Hepatic stellate cell (primary cell): ENCODE measurements around the gene RNPS1.
A peak's percentile ranks its signal among the peaks of the same experiment; 100 is the strongest.

Experiments
- DNase-seq: peaks from one replicate; pipeline ENCODE4 v3.0.0; 2011; ENCODE audit warnings: low spot score

Gene RNPS1

DNA sequence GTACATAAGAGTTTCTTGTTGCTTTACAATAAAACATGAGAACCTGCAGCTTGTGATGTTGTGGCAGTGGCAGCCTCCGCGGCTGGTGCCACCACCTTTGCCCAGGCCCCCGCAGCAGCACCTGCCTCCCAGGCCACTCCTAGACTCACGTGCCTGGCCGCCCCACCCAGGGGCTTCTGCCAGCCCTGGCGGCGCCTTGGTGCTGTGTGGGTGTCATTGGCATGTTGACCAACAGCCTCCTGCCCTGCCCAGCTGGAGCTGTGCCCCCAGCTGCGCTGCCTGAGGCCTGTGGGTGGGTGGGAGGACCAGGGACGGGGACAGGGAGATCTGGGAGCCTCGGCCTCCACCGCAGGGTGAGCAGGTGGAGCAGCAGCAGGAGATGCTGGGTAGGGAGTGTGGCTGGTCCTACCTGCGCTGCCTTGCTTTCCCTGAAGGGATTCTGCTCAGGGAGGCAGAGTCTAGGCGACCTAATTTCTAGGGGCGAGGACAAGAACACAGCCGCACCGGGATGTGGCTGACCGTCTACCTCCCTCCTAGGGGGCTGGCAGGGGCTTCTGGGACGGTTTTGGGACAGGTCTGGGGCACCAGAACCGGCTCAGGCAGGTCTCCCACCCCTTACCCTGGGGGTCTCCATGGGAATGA, 32.1 kb downstream of the RNPS1 start:
- no peak for DNase-seq

DNA sequence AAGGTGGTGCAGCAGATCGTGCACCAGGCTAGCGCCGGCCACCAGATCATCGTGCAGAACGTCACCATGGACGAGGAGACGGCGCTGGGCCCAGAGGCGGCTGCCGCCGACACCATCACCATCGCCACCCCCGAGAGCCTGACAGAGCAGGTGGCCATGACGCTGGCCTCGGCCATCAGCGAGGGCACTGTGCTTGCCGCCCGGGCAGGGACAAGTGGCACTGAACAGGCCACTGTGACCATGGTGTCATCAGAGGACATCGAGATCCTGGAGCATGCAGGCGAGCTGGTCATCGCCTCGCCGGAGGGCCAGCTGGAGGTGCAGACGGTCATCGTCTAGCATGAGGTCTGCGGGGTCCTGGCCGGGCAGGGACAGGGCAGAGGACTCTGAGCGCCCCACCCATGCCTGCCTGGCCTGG, 32.7 kb downstream of the RNPS1 start:
- no peak for DNase-seq

DNA sequence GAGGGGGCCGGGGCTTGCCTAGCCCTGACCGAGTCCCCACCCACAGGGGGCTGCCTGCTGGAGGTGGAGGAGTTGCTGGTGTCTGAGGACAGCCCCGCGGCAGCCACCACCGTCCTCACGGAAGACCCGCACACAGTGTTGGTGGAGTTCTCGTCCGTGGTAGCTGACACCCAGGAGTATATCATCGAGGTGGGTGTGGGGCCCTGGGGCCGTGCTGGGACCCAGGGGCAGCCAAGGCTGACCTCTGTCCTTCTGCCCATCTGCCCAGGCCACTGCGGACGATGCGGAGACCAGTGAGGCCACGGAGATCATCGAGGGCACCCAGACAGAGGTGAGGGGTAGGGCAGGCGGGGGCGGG, 33.1 kb downstream of the RNPS1 start:
- DNase-seq = no peak

DNA sequence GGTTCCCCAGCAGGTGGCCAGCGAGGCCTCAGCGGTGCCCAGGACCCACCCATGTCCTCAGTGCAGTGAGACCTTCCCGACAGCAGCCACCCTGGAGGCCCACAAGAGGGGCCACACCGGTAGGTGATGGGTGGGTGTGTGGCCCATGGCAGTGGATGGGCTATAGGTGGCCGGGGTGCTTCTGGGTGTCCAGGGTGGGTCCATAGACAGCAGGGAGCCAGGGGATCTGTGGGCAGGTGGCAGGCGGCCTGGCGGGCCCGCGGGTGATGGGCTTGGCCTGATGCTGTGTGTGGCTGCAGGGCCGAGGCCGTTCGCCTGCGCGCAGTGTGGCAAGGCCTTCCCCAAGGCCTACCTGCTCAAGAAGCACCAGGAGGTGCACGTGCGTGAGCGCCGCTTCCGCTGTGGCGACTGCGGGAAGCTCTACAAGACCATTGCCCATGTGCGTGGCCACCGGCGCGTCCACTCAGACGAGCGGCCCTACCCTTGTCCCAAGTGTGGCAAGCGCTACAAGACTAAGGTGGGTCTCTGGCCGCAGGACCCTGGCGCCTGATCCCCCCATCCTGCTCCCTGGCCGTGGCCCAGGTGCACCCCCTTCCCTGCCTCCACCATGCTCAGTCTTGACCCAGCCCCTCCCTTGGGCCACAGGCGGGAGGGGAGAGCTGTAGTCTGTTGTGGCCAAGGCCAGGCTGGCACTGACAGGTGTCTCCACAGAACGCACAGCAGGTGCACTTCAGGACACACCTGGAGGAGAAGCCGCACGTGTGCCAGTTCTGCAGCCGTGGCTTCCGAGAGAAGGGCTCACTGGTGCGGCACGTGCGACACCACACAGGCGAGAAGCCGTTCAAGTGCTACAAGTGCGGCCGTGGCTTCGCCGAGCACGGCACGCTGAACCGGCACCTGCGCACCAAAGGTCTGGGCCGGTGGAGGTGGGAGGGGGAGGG, 33.8 kb downstream of the RNPS1 start:
- DNase-seq = no peak

DNA sequence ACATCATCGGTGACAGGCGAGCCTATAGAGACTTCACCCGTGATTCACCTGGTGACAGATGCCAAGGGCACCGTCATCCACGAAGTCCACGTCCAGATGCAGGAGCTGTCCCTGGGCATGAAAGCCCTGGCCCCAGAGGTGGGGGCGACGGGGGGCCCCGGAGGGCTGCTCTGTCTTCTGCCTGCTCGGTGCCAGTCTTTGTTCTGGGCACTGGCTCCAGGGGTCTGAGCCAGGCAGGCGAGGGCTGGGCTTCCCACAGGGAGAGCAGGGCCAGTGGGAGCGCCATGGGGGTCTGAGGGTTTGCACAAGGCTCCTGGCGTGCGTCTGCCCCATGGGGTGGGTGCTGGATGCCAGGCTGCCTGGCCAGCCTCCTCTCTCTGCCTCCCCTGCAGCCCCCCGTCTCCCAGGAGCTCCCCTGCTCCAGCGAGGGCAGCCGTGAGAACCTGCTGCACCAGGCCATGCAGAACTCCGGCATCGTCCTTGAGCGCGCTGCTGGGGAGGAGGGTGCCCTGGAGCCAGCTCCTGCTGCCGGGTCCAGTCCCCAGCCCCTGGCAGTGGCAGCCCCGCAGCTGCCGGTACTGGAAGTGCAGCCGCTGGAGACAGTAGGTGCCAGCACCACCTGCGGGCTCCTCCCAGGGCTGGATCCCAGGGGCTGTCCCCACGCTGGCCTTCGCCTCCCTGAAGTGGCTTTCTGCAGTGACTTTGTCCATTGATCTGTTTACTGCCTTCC, 34.7 kb downstream of the RNPS1 start:
- no peak for DNase-seq

DNA sequence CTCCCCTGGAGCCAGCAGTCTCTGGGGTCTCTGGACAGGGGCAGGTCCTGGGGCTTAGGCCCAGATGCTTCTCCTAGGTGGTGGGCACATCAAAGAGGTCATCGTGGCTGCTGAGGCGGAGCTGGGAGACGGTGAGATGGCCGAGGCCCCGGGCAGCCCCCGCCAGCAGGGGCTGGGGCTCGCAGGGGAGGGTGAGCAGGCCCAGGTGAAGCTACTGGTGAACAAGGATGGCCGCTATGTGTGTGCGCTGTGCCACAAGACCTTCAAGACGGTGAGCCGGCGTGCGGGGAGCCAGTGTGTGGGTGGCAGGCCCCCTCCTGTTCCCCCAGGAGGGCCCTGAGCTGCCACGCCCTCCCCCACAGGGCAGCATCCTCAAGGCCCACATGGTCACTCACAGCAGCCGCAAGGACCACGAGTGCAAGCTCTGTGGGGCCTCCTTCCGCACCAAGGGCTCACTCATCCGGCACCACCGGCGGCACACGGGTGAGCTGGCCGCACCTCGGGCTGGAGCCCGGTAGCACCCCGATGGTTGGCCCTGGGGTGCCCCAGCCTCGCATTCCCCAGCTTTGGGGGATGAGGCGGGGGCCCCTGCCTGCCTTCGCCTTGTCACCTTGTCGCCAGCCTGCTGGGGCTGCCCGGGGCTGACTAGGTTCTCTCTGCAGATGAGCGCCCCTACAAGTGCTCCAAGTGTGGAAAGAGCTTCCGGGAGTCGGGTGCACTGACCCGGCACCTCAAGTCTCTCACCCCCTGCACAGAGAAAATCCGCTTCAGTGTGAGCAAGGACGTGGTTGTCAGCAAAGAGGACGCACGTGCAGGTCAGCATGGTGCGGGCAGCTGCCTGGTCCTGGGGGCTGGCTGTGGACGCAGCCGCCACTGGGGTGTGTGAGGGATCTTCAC, 35.6 kb downstream of the RNPS1 start:
- DNase-seq = no peak

DNA sequence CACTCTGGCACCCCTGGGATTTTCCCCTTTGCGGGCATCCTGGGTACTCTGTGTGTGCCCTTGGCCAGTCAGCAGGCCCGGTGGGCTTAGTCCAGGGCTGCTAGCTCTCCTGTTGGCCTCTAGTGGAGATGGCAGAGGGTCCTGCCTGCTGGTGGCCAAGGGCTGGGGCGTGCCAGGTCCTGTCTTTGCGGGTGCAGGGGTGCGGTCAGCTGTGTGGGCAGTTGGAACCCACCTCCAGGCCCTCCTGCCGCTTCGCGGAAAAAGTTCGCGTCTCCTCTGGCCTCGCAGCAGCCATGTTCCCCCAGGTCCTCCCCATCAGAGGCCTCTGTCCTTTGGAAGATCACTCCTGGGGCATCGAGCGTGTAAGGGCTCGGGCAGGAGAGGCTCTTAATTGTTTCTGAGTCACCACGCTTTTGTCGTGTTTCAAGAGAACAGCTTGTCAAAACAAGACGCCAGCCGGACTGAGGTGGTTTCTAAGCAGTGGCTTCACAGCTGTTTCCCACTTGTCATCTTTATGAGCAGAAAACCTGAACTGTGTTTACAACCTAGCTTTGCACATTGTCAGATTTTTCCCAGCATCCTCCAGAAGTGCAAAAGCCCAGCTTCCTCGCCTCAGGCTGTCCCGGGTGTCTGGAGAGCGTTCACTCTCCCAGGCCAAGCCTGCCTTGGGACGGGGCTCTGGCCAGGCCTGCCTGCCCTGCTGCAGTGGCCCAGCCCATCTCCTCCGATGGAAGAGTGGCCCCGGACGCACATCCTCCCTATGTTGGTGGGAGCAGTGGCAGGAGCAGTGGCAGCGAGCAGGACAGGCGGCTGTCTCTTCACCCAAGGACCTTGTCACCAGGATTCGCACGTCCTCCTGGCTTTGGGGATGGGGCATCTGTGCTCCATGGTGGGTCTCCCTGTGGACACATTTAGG, 36.7 kb downstream of the RNPS1 start:
- DNase-seq = no peak

DNA sequence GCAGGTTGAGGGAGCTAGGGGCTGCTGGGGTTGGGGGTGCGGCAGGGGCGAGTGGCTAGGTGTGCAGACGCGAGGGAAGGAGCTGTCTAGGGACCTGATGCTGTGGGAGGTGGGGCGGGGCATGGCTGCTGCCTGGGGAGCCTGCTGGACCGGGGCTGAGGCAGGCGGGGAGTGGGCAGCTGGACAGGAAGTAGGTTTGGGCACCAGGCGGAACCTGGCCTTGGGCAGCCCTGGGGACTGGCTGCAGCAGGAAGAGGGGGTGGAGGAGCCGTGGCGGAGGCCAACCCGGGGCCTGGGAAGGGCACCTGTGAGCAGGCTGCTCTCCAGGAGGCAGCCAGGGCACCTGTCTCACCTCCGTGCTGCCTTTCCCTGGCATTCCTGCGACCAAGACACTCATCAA, 37.5 kb downstream of the RNPS1 start:
- DNase-seq = no peak

DNA sequence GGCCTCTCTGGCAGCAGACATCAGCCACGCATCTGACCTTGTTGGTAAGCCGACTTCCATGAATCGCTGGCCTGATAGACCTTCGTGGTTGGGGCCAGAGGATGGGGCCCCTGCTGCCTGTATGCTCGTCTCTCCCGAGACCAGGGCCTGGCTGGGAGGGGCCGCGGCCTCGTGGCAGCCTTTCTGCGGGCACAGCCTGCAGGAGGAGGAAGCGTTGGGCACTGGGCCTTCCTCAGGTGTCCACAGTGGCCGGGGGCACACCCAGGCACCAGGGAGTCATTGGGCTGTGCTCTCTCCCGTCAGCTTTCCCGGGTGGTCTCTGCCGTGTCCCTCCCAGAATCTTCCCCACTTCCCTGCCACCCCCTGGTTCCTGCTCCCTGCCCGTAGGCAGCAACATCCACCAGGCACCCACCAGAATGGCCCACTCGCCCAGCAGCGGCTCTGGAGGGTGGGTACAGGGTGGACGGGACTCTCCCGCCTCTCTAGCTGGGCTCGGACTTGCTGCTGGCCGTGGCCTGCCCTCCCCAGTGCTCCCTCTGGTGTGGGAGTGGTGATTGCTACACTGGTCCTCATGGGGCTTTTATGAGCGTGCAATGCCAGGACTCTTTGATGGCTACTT, 38.2 kb downstream of the RNPS1 start:
- no peak for DNase-seq

DNA sequence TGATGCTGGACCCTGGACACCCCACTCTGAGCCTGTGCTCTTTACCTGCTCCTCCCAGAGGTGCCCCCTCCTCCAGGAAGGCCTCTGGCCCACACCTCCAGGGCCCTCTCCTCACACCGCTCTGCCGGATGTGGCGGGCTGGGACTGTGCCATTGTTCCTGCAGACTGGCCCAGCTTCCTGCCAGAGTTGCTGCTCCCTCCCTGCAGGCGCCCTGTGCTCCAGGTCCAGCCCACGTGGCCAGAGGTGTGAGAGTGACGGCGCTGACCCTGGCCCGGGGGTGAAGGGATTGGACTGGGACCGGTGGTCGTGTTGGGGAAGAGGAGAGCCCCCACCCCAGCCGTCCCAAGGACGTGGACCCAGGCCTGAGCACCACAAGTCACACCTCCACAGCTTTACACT, 38.8 kb downstream of the RNPS1 start:
- no peak for DNase-seq

DNA sequence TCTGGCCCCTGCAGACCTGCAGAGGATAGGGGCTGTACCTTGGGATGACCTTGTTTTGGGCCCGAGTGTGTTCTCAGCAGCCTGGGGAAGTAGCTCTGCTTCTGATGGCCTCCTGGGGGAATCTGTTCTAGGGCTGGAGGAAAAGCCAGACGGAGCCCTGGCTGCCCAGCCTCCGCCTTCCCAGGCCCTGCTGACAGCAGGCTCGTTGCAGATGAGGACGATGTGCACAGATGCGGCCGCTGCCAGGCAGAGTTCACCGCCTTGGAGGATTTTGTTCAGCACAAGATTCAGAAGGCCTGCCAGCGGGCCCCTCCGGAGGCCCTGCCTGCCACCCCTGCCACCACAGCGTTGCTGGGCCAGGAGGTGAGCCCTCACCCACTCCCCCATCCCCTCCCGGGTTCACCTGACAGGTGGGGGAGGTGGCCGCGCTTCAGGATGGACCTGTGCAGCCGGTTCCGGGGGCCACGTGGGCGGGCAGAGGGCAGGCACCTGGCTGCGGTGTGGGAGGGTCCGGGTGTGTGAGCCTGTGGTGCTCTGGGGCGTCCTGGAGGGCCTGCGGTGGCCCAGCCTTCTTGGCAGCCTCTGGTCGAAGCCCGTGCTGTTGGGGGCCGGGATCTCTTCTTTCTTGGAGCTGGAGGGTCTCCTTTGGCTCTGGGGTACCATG, 39.6 kb downstream of the RNPS1 start:
- DNase-seq = no peak

DNA sequence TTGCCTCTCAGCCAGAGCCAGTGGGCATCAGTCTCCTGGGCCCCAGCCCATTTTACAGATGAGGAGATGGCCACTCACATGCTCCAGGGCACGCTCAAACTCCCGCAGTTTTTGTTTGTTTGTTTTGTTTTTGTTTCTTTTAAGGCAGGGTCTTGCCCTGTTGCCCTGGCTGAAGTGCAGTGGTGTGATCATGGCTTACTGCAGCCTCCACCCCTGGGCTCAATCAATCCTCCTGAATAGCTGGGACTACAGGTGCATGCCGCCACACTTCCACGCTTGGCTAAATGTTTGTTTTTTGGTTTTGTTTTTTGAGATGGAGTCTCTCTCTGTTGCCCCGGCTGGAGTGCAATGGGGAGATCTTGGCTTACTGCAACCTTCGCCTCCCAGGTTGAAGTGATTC, 41.0 kb downstream of the RNPS1 start:
- DNase-seq = no peak

DNA sequence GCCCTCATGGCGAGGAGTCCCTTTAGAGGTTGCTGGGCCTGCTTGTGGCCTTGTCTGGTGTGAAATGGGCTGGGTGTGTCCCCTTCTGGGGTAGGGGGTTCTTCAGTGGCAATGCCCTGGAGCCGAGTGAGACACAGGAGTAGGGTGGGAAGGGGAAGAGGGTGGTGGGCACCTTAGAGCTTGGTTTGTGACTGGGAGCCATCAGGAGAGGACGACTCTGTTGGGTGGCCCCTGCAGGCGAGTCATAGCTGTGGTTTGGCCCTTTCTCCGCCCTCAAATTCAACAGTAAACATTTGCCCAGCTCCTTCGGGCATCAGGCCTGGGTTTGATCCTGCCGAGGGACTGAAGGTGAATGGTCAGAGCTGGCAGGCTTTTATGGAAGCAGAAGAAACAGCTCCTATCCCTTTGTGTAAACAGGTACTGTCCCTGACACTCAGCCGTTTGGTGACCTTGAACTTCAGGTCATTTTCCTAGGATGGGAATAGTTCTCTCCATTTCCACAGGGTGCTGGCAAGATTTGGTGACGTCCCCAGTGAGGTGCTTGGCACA, 41.6 kb downstream of the RNPS1 start:
- no peak for DNase-seq

DNA sequence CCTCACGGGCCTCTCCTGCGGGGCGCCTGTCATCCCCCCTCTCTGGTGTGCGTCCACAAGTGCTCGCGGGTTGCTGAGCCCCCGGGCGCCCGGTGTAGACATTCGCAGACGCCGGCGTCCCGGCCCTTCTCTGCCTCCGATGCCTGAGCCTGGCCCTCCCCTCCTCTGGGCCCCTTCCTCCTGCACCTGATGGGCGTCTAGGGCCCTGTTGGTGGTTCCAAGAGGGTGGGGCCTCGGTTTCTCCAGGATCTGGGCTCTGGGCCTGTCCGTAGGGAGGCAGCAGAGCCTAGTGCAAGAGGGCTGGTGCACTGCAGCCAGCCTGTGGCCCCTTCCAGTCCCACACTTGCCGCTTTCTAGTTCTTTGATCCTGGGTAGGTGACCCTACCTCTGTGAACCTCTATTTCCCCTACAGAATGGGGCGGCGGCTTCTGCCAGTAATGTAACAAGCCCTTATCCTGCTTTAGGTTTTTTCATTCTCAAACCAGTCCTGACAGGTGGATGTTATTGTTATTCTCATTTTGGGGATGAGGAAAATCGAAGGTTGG, 43.9 kb downstream of the RNPS1 start:
- DNase-seq = peak; percentile 78

DNA sequence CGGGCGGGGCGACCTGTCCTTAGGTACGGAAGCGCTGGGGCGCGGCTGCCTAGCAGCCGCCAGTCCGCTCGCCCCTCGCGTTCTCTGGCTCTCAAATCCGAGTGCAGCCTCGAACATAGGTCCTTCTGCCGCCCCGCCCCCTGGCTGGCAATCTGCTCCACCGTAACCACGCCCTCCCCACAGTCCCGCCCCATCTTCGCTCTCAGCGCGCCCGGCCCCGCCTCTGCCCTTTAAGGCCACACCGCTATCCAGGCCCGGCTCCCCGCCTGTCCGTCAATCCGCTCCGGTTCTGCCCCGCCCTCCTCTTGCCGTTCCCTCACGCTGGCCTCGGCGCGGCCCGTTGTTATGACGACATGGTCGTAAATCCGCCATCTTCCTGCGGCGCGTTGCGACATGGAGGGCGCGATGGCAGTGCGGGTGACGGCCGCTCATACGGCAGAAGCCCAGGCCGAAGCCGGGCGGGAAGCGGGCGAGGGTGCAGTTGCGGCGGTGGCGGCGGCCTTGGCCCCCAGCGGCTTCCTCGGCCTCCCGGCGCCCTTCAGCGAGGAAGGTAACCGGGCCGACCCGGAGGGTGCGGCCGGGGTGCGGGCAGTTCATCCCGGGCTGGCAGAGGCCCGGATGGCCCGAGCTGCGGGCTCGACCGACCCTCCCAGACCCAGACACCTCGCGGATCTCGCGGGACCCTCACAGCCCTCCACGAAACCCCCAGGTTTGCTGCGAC, 44.5 kb downstream of the RNPS1 start, which contains the start of gene E4F1:
Gene E4F1, plus strand, starts transcription at position 371 of the 721 bp plus-strand sequence. Its CDS starts 23 bp downstream, at position 394.
- DNase-seq = peak; percentile 99

DNA sequence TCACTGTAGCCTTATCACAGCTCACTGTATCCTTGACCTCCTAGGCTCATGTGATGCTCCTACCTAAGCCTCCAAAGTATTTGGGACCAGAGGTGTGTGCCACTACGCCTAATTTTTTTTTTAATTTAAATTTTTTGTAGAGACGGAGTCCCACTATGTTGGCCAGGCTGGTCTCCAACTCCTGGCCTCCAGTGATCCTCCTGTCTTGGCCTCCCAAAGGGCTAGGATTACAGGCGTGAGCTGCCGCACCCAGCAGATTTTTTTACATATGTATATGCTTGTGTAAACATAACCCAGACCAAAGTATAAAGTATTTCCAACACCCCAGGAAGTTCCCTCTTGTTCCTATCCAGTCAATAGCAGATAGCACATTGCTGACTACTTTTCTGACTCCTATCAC, 51.6 kb downstream of the RNPS1 start:
- no peak for DNase-seq

DNA sequence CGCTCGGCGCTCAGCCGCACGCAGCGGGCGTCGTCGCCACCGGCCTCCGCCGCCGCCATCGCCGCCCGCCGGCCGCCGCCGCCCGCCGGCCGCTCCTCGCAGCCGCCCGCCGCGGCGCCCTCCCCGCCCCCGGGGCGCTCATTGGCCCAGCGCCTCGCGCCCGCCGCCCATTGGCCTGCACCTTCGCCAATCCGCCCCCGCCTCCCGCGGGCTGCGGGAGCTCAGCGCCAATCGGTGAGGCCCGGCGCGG, 53.3 kb downstream of the RNPS1 start, which contains the start of gene PGP:
Gene PGP, minus strand, starts transcription at position 122 of the 250 bp plus-strand sequence. Its CDS starts 63 bp downstream, at position 59.
- DNase-seq = no peak
